ENCODE data around the gene C3orf33. TPM values are rescaled to one million over a fixed set of nuclear protein-coding genes. Genes with fewer than 3 reads are reported as not detected.

C3orf33 gene
- total and polyA plus RNA-seq, 2 donors (not counting 1 experiment from before 2014, with no cell fraction given) = 0.88 to 1.7 TPM

GRCh38 chr3:155714295-155714718, 91.8 kb downstream of the C3orf33 start:
- intact Hi-C loops (cut with micrococcal nuclease) = no loop called here
- no peak overlapping the region for H3K4me3 Mint-ChIP-seq
- WGBS (ENCODE audit: insufficient coverage) = 88% methylated on average over 1 of the region's 5 CpGs

More at GRCh38 chr3:155714295-155714718, 91.8 kb downstream of the C3orf33 start:
- peaks cover 0 to 10% (median 8%) of the 10 kb centered on the region in 3 donors for H3K9me3 ChIP-seq (ENCODE audit: control extremely low read depth in 1 of 3, control insufficient read depth in 2 of 3, insufficient read depth in 1 of 3, low read length in 2 of 3)
- H3K4me1 ChIP-seq (ENCODE audit: control insufficient read depth in 2 of 2, insufficient read depth in 2 of 2, low read length in 2 of 2) = no peaks in the 10 kb centered on the region
- H3K4me1 Mint-ChIP-seq = no peaks in the 10 kb centered on the region
- H3K9me3 Mint-ChIP-seq (ENCODE audit: insufficient read depth) = peaks cover 12% of the 10 kb centered on the region
- no peaks in the 10 kb centered on the region for H3K79me2 ChIP-seq (ENCODE audit: control insufficient read depth, insufficient read depth, low read length)
- TF ChIP-seq CTCF (IDR thresholded peaks at IDR 0.05) (no peak), EZH2 (IDR thresholded peaks at IDR 0.05; ENCODE audit: borderline replicate concordance, insufficient read depth, low read depth, low read length, poor library complexity, severe bottlenecking) (no peak)
- CTCF ChIA-PET = interaction anchor here (3.5 kb wide), 1 partner anchor 12 kb away, joined by 22 read pairs; no protein-coding TSS in a partner anchor
- ATAC-seq (ENCODE audit: low read depth) (no peak), DNase-seq (no peak)
- no peak overlapping the region for H3K27ac ChIP-seq (ENCODE audit: low read length in 2 of 2)
- no peak overlapping the region for H3K9ac ChIP-seq (ENCODE audit: low read length)
- POLR2A ChIA-PET = no interaction called here
- no peak overlapping the region for H3K27ac Mint-ChIP-seq
- H4K20me1 ChIP-seq (ENCODE audit: control insufficient read depth, insufficient read depth, low read length, poor library complexity, severe bottlenecking) = no peaks in the 10 kb centered on the region
- no peak overlapping the region for H2AFZ ChIP-seq (ENCODE audit: insufficient read depth, low read depth, low read length, poor library complexity, severe bottlenecking)
- no peaks in the 10 kb centered on the region for H3K27me3 ChIP-seq (replicated peaks in 1 of 4; ENCODE audit: control extremely low read depth in 1 of 4, control insufficient read depth in 3 of 4, insufficient read depth in 4 of 4, low read length in 3 of 4)
- H3K4me3 ChIP-seq (ENCODE audit: control extremely low read depth in 1 of 5, extremely low read depth in 1 of 5, insufficient read depth in 1 of 5, low read depth in 2 of 5, low read length in 4 of 5) = no peak overlapping the region
- no peaks in the 10 kb centered on the region for H3K36me3 ChIP-seq (replicated peaks in 1 of 2; ENCODE audit: control extremely low read depth in 1 of 2, control insufficient read depth in 1 of 2, extremely low read depth in 1 of 2, insufficient read depth in 2 of 2, low read length in 1 of 2)
- H3K4me2 ChIP-seq (replicated peaks; ENCODE audit: low read depth, low read length, poor library complexity, severe bottlenecking) = no peak overlapping the region
- H3K27me3 Mint-ChIP-seq = no peaks in the 10 kb centered on the region

Other genes starting within 250 kb of the C3orf33 start
- gene PLCH1, start 61.2 kb downstream of the C3orf33 start, total RNA-seq = 0.27 and 0.39 TPM in 2 replicates
- gene PLCH1, start 61.2 kb downstream of the C3orf33 start, polyA plus RNA-seq = 0.06 TPM in 1 of 2 replicates, not detected in the other
- 26.9 and 29.4 TPM in 2 replicates for gene SLC33A1, start 48.1 kb upstream of the C3orf33 start, total RNA-seq
- 14.1 and 15.0 TPM in 2 replicates for gene SLC33A1, start 48.1 kb upstream of the C3orf33 start, polyA plus RNA-seq
- gene GMPS, start 64.4 kb upstream of the C3orf33 start, total RNA-seq = 28.0 and 30.8 TPM in 2 replicates
- gene GMPS, start 64.4 kb upstream of the C3orf33 start, polyA plus RNA-seq = 11.3 and 12.0 TPM in 2 replicates

All from B cell (primary cell).